ENCODE data around the gene TAF1A.

DNA sequence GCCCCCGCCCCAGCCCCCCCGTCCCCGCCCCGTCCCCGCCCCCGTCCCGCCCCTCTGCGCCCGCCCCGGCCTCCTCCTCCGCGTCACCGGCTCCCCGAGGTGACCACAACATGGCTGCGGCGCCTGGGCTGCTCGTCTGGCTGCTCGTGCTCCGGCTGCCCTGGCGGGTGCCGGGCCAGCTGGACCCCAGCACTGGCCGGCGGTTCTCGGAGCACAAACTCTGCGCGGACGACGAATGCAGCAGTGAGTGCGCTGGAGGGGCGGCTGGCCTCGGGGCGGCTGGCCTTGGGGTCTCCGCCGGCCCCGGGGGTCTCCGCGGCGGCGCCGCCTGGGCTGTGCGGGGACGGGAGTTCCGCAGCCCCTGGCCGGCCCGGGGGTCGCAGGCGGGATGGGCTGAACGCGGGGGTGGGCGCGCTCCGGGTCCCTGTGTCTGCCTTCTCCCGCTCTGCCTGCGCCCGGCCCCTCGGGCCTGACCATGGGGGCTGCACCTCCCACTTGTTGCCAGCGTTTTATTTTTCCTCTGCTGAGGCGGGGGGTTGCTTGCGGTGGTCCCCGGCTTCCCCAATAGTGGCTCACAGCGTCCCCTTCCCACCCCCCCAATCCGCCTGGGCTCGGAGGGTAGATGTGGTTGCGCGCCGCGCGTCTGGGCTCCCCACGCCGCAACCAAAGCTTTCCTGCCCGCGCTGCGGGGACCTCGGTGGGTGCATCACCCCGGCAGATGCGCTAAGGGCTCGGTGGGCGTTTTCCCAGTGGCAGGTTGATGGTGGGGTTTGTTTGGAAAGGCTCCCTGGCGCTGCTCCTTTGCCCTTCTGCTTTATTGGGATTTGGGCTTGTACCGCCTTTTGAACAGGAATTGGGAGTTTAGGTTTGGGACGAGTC, 28.5 kb upstream of the TAF1A start, which contains the start of gene MIA3:
- TF ChIP-seq, protein P1, sequence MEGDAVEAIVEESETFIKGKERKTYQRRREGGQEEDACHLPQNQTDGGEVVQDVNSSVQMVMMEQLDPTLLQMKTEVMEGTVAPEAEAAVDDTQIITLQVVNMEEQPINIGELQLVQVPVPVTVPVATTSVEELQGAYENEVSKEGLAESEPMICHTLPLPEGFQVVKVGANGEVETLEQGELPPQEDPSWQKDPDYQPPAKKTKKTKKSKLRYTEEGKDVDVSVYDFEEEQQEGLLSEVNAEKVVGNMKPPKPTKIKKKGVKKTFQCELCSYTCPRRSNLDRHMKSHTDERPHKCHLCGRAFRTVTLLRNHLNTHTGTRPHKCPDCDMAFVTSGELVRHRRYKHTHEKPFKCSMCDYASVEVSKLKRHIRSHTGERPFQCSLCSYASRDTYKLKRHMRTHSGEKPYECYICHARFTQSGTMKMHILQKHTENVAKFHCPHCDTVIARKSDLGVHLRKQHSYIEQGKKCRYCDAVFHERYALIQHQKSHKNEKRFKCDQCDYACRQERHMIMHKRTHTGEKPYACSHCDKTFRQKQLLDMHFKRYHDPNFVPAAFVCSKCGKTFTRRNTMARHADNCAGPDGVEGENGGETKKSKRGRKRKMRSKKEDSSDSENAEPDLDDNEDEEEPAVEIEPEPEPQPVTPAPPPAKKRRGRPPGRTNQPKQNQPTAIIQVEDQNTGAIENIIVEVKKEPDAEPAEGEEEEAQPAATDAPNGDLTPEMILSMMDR (IDR thresholded peaks at IDR 0.05) = no peak
- TF ChIP-seq POLR2A (IDR thresholded peaks at IDR 0.05) = peak in 2 of 4 donors; percentile 1 to 50
